ENCODE data around the gene MAP1B. TPM values are rescaled to one million over a fixed set of nuclear protein-coding genes. Genes with fewer than 3 reads are reported as not detected.

MAP1B gene
- total RNA-seq, 1 experiment from 2014 or later = 34.6 TPM

GRCh38 chr5:72180925-72181324 is 73.7 kb downstream of the MAP1B start:
- peaks cover 40% of the 10 kb centered on the region for H3K4me1 Mint-ChIP-seq (ENCODE audit: low read depth, unreplicated experiment)
- no peak overlapping the region for H3K4me3 Mint-ChIP-seq (ENCODE audit: low read depth, unreplicated experiment)
- CTCF ChIA-PET = interaction anchor here (0.6 kb wide), 1 partner anchor 1315 kb away, joined by 4 read pairs; no protein-coding TSS in a partner anchor
- DNase-seq = no peak
- no peak overlapping the region for H3K27ac Mint-ChIP-seq (ENCODE audit: unreplicated experiment)
- TF ChIP-seq, protein P1, sequence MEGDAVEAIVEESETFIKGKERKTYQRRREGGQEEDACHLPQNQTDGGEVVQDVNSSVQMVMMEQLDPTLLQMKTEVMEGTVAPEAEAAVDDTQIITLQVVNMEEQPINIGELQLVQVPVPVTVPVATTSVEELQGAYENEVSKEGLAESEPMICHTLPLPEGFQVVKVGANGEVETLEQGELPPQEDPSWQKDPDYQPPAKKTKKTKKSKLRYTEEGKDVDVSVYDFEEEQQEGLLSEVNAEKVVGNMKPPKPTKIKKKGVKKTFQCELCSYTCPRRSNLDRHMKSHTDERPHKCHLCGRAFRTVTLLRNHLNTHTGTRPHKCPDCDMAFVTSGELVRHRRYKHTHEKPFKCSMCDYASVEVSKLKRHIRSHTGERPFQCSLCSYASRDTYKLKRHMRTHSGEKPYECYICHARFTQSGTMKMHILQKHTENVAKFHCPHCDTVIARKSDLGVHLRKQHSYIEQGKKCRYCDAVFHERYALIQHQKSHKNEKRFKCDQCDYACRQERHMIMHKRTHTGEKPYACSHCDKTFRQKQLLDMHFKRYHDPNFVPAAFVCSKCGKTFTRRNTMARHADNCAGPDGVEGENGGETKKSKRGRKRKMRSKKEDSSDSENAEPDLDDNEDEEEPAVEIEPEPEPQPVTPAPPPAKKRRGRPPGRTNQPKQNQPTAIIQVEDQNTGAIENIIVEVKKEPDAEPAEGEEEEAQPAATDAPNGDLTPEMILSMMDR (IDR thresholded peaks at IDR 0.05; ENCODE audit: unreplicated experiment) = no peak
- intact Hi-C loops (cut with micrococcal nuclease; ENCODE audit: unreplicated experiment) = no loop called here
- peaks cover 8% of the 10 kb centered on the region for H3K36me3 Mint-ChIP-seq (ENCODE audit: insufficient read depth, unreplicated experiment)
- H3K27me3 Mint-ChIP-seq (ENCODE audit: unreplicated experiment) = no peaks in the 10 kb centered on the region
- H3K9me3 Mint-ChIP-seq (ENCODE audit: low read depth, unreplicated experiment) = no peaks in the 10 kb centered on the region
- no TSS peak for BruUV-seq (replicated peaks)

DNA sequence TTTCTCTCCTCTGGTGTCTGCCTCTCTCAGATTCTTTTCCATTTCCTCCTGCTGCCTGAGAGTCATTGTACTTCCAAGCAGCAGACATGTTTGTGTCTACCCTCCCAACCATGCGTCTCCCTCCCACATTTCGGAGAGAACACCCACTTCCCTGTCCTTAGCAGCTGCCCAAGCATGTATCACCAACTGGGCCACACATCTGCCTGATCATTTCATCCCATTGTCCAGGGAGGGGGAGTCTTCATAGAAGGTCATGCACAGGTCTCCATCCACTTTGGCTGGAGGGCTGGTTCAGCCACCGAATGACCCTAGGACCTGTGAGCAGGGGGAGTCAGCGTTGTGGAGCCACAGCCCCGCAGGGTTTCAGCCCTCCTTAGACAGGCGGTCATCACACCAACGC is 75.4 kb downstream of the MAP1B start:
- Mint-ChIP-seq H3K9me3 (ENCODE audit: low read depth, unreplicated experiment) (no peaks in the 10 kb centered on the region), H3K4me1 (ENCODE audit: low read depth, unreplicated experiment) (peaks cover 31% of the 10 kb centered on the region), H3K27me3 (ENCODE audit: unreplicated experiment) (no peaks in the 10 kb centered on the region), H3K4me3 (ENCODE audit: low read depth, unreplicated experiment) (no peak overlapping the region), H3K36me3 (ENCODE audit: insufficient read depth, unreplicated experiment) (peaks cover 12% of the 10 kb centered on the region), H3K27ac (ENCODE audit: unreplicated experiment) (no peak overlapping the region)
- no TSS peak for BruUV-seq (replicated peaks)
- TF ChIP-seq, protein P1 (IDR thresholded peaks at IDR 0.05; ENCODE audit: unreplicated experiment) = no peak
- CTCF ChIA-PET = no interaction called here
- intact Hi-C loops (cut with micrococcal nuclease; ENCODE audit: unreplicated experiment) = no loop called here
- DNase-seq = no peak

- H3K27me3 Mint-ChIP-seq (ENCODE audit: unreplicated experiment) = no peaks in the 10 kb centered on the region
- no peaks in the 10 kb centered on the region for H3K9me3 Mint-ChIP-seq (ENCODE audit: low read depth, unreplicated experiment)
- no peak overlapping the region for H3K4me3 Mint-ChIP-seq (ENCODE audit: low read depth, unreplicated experiment)
- TF ChIP-seq, protein P1 (IDR thresholded peaks at IDR 0.05; ENCODE audit: unreplicated experiment) = no peak
- BruUV-seq (replicated peaks) = no TSS peak
- peaks cover 12% of the 10 kb centered on the region for H3K36me3 Mint-ChIP-seq (ENCODE audit: insufficient read depth, unreplicated experiment)
- DNase-seq = no peak
- CTCF ChIA-PET = no interaction called here
- intact Hi-C loops (cut with micrococcal nuclease; ENCODE audit: unreplicated experiment) = no loop called here
- no peak overlapping the region for H3K27ac Mint-ChIP-seq (ENCODE audit: unreplicated experiment)
- H3K4me1 Mint-ChIP-seq (ENCODE audit: low read depth, unreplicated experiment) = peaks cover 26% of the 10 kb centered on the region
Measured at GRCh38 chr5:72183101-72183520, 75.8 kb downstream of the MAP1B start.

GRCh38 chr5:72184408-72184807 is 77.1 kb downstream of the MAP1B start:
- peaks cover 11% of the 10 kb centered on the region for H3K36me3 Mint-ChIP-seq (ENCODE audit: insufficient read depth, unreplicated experiment)
- TF ChIP-seq, protein P1 (IDR thresholded peaks at IDR 0.05; ENCODE audit: unreplicated experiment) = no peak
- H3K4me1 Mint-ChIP-seq (ENCODE audit: low read depth, unreplicated experiment) = peaks cover 13% of the 10 kb centered on the region
- no peak overlapping the region for H3K4me3 Mint-ChIP-seq (ENCODE audit: low read depth, unreplicated experiment)
- H3K27me3 Mint-ChIP-seq (ENCODE audit: unreplicated experiment) = no peaks in the 10 kb centered on the region
- CTCF ChIA-PET = no interaction called here
- H3K27ac Mint-ChIP-seq (ENCODE audit: unreplicated experiment) = no peak overlapping the region
- intact Hi-C loops (cut with micrococcal nuclease; ENCODE audit: unreplicated experiment) = no loop called here
- no peak for DNase-seq
- no TSS peak for BruUV-seq (replicated peaks)
- no peaks in the 10 kb centered on the region for H3K9me3 Mint-ChIP-seq (ENCODE audit: low read depth, unreplicated experiment)

All from Calu3 (cell line).